Stimulated activated CD8-positive, alpha-beta memory T cell treated with anti-CD3 and anti-CD28 coated beads, Interleukin-7, amount 100 ng/mL, for 48 hours (primary cell): ENCODE results near the gene TMEM38A.
A peak's percentile ranks its signal among the peaks of the same experiment; 100 is the strongest.

Experiments used
- DNase-seq, 2 donors: peaks; one replicate each; pipeline ENCODE4 v3.0.0-alpha.2; 2020; ENCODE audit warnings: low read depth in 1 of 2; ENCODE audit errors: extremely low read depth in 1 of 2

Gene TMEM38A, protein sequence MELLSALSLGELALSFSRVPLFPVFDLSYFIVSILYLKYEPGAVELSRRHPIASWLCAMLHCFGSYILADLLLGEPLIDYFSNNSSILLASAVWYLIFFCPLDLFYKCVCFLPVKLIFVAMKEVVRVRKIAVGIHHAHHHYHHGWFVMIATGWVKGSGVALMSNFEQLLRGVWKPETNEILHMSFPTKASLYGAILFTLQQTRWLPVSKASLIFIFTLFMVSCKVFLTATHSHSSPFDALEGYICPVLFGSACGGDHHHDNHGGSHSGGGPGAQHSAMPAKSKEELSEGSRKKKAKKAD

DNA sequence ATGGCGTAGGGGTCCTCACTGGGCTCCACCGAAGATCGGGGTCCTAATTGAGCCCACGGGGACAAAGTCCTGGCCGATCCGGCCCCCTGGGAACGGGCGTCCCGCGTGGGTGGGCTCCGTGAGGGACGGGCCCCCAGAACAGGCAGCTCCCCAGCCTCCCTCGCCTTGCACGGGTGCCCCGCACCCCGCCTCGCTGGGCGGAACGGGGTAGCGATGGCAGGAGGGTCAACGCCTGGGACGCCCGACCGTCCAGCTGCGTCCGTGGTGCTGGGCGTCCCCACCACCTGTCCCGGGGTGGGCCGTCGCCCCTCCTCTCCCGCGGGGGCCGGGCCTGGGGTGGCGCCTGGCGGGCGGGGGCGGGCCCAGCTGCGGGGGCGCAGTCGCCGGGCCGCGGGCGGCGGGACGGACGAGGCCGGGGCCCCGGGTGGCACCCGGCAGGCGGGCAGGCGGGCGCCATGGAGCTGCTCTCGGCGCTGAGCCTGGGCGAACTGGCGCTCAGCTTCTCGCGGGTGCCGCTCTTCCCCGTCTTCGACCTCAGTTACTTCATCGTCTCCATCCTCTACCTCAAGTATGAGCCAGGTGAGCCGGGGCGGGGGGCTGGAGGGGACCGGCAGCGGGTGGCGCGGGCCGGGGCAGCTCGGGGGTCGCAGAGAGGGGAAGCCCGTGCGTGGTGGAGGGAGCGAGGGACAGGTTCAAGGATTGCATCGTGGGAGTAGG lies at the start of gene TMEM38A:
TSS of gene TMEM38A (plus strand) at position 377 of the 717 bp plus-strand sequence. CDS start at position 456, 79 bp downstream.
- peak in 1 of 2 donors; percentile 5 for DNase-seq

DNA sequence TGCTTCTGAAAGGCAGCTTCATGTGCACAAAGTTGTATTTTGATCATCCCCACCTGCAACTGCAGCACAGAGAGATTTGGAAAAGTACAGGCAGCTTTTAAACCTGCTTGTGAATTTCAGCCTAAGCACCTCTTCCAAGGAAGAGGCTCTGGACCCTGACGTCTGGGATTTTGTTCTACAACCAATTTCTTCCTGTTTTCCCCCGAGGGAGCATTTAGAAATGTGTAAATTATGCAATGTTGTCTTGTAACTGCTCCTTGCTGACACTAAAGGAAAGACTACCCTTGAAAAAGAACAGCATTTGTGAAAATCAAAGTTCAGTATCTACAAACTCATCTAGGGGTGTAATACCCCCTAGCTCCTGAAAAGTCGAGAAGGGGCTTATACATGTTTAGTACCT lies 48.3 kb upstream of the TMEM38A start:
- no peak for DNase-seq

DNA sequence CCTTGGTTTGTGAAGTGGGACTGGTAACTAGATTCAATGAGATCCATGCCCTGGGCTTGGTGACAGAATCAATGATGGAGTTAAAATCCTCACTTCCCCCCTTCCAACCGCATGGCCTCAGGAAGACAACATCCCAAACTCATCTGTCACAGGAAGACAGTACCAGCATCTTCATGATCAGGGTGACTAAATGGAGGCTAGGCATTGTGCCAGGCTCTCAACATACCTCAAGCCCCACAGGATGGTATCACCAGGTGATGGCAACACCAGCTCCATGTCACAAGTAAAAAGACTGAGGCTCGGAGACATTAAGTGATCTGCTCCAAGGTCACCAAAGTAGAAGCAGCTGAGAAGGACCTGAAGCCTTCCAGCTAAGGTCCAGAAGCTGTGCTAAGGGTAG lies 47.1 kb upstream of the TMEM38A start:
- DNase-seq, result no peak

DNA sequence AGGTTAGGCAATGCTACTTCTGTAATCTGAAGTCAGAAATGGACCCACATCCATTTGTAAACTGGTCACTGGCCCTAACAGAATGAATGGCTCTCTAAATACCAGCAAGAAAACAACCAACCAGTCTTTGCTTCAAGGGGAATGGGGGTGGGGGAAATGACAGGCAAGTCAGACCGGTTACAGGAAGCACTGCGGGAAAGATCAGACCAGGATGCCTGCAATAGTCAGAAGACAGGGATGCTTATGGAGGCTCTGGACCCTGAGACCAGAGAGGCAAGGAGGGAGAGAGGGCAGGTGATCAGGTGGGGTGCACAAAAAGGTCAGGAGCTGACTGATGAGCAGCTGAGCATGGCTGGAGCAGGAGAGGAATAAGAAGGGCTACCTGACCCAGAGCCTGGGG lies 46.0 kb upstream of the TMEM38A start:
- no peak for DNase-seq

DNA sequence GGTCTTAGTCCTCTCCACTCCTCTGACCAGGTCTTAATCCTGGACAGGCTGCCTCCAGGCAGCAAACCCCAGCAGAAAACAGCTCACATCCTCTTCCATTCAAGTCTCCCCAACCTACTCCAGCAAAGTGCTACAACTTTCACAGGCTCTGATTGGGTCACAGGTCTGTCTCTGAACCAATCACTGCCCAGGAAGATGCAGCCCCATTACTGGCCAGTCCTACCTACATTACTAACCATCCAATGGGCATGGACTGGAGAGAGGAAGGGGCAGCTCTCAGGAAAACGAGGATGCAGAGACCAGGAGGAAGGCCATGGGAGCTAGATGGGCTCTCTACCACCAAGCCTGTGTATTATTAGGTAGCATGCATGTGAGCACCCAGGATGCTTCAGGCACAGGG lies 45.1 kb upstream of the TMEM38A start:
- no peak for DNase-seq

DNA sequence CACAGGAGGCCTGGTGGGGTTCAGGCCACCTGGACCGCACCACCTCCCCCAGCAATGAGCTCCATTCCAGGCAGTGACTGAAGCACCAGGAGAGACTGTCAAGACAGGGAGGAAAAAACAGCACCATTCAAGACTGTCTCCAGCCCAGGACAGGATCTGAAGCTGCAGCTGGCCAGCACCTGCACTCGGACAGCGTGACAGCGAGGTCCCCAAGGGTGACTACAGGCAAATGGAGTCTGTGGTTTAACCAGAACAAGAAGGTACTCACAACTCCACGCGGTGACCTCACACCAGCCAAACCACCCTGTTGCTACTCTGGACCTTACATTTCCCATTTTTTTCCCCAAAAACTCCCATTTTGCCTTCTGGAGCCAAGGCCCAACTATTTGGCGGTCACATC lies 42.7 kb upstream of the TMEM38A start:
- DNase-seq, result no peak

DNA sequence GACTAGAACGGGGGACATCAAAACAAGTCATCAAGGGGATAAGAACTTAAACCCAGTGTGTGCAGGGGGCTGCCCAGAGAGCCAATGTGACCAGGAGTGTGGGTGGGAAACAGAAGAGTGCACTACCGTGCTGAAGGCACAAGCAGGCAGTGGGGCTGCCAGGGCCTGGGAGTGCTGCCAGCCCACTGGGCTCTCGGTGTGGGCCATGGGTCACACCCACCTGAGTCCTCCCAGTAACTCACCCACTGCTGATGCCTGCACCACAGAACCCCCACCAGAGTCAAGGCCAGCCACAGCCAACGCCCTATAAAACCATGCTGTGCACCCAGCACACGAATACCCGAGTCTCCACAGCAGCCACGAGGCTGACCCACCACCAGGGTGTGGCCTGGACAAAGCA lies 41.5 kb upstream of the TMEM38A start:
- no peak for DNase-seq

DNA sequence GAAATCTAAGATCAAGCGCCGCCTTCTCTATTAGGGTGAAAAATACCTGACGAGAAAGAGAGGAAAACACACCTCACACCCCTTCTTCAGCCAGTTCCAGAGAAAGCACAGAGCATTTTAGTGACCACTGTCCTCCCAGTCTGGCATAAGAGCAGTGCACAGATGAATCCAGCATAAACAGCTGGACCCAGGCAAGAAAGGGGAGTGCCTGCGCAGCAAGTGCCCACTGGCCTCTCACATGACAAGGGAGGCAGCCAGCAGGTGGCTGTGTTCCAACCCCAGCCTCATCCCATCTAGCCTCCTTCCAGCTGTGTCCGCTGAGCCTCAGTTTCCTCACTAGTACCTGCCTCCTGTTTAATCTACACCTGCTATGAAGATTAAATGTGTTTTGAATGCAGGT lies 40.9 kb upstream of the TMEM38A start:
- DNase-seq, result no peak

DNA sequence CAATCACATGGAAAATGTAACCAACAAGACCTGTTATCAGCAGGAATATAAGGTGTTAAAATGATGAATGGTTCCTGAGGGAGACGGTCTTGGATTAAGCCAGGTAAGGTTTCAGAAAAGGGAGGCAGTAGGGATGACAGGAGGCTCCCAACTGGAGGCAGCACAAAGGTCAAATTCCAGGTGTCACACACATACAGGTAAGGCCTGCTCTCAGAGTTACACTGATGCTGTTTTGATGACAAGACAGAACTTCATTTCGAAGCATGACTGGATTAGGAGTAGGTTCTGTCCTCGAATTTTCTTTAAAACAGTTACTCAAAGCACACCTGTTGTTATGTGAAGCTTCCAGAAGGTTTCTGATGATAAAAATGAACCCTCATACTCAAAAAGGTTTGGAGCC lies 40.4 kb upstream of the TMEM38A start:
- DNase-seq, result no peak

DNA sequence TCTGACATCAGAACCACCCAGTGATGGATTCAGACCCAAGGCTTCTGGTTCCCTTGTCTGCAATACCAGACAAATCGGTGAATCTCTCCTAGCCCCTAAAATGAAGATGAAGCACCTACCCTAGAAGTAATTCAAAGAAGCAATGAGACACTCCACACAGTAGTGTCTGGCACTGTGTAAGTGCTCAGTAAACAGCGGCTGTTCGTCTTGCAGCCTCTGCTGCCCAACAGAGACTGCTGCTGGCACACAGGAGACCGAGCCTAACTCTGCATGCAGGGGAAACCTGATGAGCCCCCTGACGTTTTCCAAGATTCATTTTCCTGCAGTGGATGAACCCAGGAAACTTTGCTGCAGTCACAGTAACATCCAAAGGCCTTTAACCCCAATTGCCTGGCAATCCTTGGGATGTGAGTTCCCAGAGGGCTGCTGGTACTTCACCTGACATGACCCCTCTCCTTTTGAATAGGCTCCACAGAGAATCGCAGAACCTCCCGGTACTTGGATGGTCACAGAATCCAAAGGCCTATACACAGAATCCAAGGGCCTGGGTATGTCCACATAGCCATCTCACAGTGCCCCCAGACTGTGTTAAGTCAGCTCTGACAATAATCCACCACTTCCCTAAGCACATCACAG lies 39.7 kb upstream of the TMEM38A start:
- DNase-seq, result no peak

DNA sequence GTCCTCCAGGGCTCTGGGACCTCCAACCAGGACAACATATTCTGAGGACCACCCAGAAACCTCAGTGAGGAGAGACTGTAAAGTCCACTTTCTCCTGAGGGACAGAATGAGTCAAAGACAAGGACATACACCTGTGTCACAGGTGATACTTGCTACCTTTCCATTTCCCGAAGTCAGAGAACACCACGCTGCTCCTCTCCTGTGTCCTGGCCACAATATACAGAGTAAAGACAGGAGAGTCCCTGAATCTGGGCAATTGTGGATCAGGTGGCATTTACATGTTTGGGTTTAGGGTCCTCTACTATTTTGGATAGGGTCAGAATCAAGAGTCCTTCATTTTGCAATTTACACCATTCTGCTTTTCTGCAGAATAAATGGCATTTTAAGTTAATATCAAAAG lies 37.9 kb upstream of the TMEM38A start:
- no peak for DNase-seq

DNA sequence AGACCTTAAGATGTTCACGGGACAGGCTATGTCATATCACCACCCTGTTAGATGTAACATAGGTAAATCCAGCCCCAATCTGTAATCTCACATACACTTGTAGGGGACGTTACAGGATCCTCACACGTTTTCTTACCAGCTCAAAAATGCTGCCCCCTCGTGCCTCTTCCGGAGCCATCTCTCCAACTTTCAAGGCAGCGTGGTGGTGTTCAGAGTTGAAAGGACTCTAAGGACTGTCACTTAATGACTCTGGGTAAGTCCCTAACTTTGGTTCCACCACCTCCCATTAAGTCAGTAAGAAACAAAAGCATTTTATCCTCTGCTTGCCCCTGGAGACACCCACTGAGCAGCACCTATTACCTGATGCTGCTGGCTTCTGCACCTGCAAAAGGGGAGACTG lies 37.4 kb upstream of the TMEM38A start:
- DNase-seq, result no peak

DNA sequence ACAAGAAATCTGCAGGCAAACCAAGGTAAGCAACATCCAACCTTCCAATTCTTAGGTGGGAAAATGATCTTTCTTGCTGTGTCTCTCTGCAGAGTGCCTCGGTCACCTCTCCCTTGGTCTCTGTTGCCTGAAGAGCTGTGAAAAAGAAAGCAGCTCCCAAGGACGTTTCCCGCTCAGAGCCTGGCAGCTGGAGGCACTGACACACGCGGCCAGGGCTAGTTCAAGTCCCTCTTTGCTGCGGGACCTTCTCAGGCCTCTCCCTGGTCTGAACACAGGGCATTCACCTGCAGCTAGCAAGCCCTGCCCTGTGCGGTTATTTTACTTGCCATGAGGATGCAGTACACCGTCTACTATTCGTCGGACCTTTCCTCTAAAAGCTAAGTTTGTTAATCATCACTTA lies 36.7 kb upstream of the TMEM38A start:
- no peak for DNase-seq

DNA sequence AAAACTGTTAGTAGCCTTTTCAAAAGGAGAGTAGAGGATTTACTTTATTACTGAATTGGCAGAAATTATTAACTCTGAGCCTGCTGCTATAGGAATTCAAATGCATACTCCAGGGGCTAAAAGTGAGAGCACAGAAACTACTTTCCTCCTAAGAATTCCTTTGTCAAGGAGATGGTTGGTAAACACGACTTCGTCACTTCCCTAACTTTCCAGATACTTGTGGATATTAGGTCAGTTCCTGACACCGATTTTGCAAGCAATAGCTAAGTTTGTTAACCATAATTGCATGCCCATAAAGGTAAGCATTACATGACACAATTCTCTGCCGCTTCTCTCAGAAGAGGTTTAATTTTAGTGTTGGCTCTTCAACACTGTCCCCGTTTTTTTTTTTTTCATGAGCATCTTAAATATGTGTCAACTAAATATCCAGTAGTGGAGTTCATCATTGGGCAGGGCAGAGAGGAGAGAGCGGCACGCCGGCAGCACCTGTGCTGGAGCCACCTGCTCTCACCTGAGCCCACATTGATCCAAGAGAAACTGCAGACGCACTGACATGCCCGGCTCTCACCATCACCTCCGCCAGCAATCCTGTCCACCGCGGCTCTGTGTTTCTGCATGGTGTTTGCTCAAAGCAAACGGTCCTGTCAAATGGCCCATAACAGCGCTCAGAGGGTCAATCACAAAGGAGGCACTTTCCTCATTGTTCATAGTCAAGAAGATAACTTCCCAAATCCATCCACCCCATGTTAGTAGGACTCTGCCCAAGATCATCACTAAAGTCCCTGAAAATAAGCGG lies 35.6 kb upstream of the TMEM38A start:
- DNase-seq, result no peak

DNA sequence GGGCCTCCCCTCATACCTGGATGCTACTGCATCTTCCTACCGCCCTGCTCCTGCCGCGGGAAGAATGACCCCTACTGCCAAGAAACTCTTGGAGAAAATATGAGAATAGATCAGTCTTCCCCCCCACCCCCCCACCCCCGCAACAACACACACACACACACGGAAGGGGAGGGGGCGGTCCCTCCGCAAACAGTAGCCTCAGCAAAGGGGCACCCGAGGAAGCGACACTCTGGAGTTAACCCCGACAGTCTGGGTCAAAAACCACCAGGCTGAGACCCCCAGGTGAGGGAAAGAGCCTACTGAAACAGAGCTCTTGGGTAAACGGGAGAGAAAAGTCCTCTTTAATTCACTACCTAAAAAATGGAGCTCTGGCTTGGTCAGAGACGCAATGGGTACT lies 34.1 kb upstream of the TMEM38A start:
- DNase-seq, result no peak

DNA sequence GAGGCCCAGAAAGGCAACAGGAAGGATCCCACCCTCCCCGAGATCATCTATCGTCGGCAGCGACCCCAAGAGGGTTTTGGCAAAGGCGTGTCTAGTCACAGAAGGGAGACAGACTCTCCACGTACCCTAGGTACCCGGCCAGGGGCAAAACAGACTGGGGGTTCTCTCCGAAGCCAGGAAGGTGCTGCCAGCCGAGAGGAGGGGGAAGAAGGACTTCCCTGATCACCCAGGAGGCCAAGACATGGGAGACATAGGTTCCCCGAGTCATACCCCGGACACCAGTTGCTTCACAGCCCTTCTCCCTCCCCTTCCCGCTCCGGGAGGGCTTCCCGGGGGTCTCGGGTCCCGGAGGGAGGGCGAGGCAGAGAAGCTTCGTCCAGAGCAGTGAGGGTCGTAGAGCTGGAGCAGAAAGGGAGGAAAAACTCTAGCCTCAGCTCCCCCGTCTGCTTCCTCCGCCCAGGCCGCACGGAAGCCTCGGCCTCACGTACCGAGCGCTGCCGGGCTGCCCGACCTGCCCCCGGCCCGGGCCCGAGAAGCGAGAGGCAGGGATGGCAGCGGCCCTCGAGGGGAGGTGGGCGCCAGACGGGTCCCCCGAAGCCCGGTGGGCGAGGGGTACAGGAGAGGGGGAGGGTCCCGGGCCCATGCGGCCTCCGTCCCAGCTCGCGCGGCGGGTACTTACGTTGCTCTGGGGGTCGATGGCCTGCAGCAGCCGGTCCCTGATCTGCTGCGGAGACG lies 33.6 kb upstream of the TMEM38A start:
- no peak for DNase-seq

DNA sequence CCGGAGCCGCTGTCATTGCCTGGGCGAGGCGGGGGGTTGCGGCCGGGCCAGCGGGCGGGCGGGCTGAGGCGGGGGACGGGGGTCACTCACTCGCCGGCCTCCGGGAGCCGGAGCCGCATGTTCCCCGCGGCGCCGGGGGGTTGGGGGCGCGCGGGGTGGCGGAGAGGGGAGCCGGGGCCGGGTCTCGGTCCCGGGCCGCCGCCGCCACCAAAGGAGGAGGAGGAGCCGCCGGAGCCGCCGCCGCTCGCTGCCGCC lies 33.1 kb upstream of the TMEM38A start:
- DNase-seq, result no peak

DNA sequence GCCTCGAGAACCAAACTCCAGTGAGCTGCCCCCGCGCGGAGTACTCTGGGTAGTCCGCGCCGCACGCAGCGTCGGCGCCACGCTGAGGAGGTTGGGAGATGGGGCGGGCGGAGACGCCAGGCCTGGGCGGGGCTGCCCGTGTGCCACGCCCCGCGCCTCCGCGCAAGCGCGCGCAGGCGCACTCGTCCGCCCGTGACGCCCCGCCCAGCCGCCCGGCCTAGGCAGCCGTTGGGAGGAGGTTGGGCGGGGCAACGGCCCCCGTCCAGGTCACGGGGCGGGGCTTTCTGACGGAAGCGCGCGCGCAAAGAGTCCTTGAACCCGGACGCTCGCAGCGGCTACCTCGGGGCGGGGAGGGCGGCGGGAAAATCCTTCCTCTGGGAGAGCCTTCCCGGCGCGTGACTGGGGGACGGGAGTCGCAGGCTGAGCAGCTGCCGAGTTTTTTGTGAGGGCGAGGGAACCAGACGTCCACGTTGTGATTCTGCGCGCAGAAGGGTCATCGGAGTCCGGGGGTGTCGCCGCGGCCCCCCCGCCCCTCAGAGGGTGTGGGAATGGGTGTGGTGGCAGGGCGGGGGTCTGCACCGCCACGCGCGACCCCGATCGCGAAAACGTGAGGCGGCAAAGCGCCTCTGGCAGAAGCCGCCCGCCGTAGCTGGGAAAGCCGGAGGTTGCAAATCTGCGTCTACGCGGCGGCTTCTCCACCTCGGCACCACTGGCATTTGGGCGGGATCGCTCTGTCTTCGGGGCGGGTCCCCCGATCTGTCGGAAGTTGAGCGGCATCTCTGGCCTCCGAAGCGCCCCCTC lies 32.6 kb upstream of the TMEM38A start, which contains the start of gene MED26:
TSS of gene MED26 (minus strand) at position 22 of the 801 bp plus-strand sequence. CDS start 261 bp downstream, outside the sequence.
- DNase-seq, result peak; percentile 84 to 95

DNA sequence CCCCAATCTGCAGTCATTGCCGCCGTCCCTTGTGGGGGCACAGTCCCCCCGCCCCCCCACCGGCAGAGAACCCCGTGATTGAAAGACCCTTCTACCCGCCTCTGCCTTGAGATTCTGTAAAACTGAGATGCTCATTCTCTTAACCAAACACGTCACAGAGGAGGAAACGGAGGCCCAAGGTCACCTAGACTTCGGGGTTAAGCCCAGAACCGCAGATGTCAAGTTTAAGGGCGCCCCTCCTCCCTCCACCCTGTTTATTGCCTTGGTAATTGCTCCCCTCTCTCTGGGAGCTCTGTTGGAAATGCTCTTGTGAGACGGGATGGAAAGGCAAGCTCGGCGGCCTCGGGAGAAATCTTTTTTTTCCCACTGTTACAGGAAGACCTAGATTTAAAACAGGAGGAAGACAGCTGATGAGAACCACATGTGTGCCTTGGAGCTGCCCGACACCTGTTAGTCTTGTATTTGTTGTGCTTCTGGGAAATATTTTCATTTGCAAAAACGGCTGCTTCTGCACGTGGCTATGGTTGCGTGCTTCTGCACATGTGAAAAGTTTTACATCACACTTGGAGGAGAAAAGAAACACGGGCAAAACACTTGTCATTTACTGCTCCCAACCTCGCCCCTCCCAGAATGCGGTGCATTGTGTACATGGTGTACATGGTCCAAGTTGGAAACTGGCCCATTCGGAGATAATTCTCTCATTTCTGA lies 31.8 kb upstream of the TMEM38A start:
- DNase-seq, result no peak
